ENCODE results near the gene RIPOR3. TPM values are rescaled to one million over a fixed set of nuclear protein-coding genes. Genes with fewer than 3 reads are reported as not detected.

The RIPOR3 gene
- polyA plus RNA-seq, 1 experiment: 11.5 TPM

GRCh38 chr20:50652702-50653294, 38.5 kb downstream of the RIPOR3 start:
- no peak overlapping the region for H3K4me3 ChIP-seq (ENCODE audit: low read depth, low read length)
- H3K27ac ChIP-seq (ENCODE audit: low read depth, low read length): peak overlapping the region; percentile 87
- H3K27me3 ChIP-seq (ENCODE audit: control insufficient read depth, insufficient read depth, low read length): no peaks in the 10 kb centered on the region
- peaks cover 3% of the 10 kb centered on the region for H3K9me3 ChIP-seq (ENCODE audit: control insufficient read depth, insufficient read depth, low read length)
- peak; percentile 73 for DNase-seq (ENCODE audit: low read depth, low spot score)
- POLR2A ChIA-PET: interaction anchor here (0.5 to 1.5 kb wide), 6 partner anchors 16 to 127 kb away, joined by 3 to 8 read pairs (median 4); partner anchors contain the start of gene RIPOR3
- no peak for TF ChIP-seq CTCF (IDR thresholded peaks at IDR 0.05; ENCODE audit: low read depth, low read length)
- CTCF ChIA-PET: interaction anchor here (0.6 to 1.3 kb wide), 3 partner anchors 17 to 137 kb away, joined by 3 to 4 read pairs (median 3); no protein-coding TSS in a partner anchor

GRCh38 chr20:50651676-50652075, 39.7 kb downstream of the RIPOR3 start:
- H3K4me3 ChIP-seq (ENCODE audit: low read depth, low read length): no peak overlapping the region
- H3K27me3 ChIP-seq (ENCODE audit: control insufficient read depth, insufficient read depth, low read length): no peaks in the 10 kb centered on the region
- H3K27ac ChIP-seq (ENCODE audit: low read depth, low read length): peak overlapping the region; percentile 87
- ChIA-PET CTCF (interaction anchor here (0.9 to 1.2 kb wide), 3 partner anchors 93 to 142 kb away, joined by 3 to 8 read pairs (median 4); no protein-coding TSS in a partner anchor), POLR2A (no interaction called here)
- no peak for DNase-seq (ENCODE audit: low read depth, low spot score)
- peaks cover 7% of the 10 kb centered on the region for H3K9me3 ChIP-seq (ENCODE audit: control insufficient read depth, insufficient read depth, low read length)
- TF ChIP-seq CTCF (IDR thresholded peaks at IDR 0.05; ENCODE audit: low read depth, low read length): no peak

- DNase-seq (ENCODE audit: low read depth, low spot score): no peak
- TF ChIP-seq CTCF (IDR thresholded peaks at IDR 0.05; ENCODE audit: low read depth, low read length): no peak
- peak overlapping the region; percentile 31 for H3K27ac ChIP-seq (ENCODE audit: low read depth, low read length)
- H3K27me3 ChIP-seq (ENCODE audit: control insufficient read depth, insufficient read depth, low read length): no peaks in the 10 kb centered on the region
- ChIA-PET POLR2A (no interaction called here), CTCF (interaction anchor here (1.5 kb wide), 1 partner anchor 14 kb away, joined by 7 read pairs; no protein-coding TSS in a partner anchor)
- peaks cover 10% of the 10 kb centered on the region for H3K9me3 ChIP-seq (ENCODE audit: control insufficient read depth, insufficient read depth, low read length)
- H3K4me3 ChIP-seq (ENCODE audit: low read depth, low read length): no peak overlapping the region
Observed at GRCh38 chr20:50649590-50649989, 41.8 kb downstream of the RIPOR3 start.

GRCh38 chr20:50648651-50649050, 42.7 kb downstream of the RIPOR3 start:
- ChIA-PET POLR2A (no interaction called here), CTCF (interaction anchor here (0.8 kb wide), 1 partner anchor 96 kb away, joined by 3 read pairs; no protein-coding TSS in a partner anchor)
- Histone ChIP-seq H3K4me3 (ENCODE audit: low read depth, low read length) (no peak overlapping the region), H3K9me3 (ENCODE audit: control insufficient read depth, insufficient read depth, low read length) (peaks cover 10% of the 10 kb centered on the region), H3K27ac (ENCODE audit: low read depth, low read length) (no peak overlapping the region), H3K27me3 (ENCODE audit: control insufficient read depth, insufficient read depth, low read length) (no peaks in the 10 kb centered on the region)
- no peak for DNase-seq (ENCODE audit: low read depth, low spot score)
- no peak for TF ChIP-seq CTCF (IDR thresholded peaks at IDR 0.05; ENCODE audit: low read depth, low read length)

- Histone ChIP-seq H3K4me3 (ENCODE audit: low read depth, low read length) (no peak overlapping the region), H3K27ac (ENCODE audit: low read depth, low read length) (peak overlapping the region; percentile 93), H3K27me3 (ENCODE audit: control insufficient read depth, insufficient read depth, low read length) (no peaks in the 10 kb centered on the region), H3K9me3 (ENCODE audit: control insufficient read depth, insufficient read depth, low read length) (peaks cover 10% of the 10 kb centered on the region)
- peak; percentile 61 for TF ChIP-seq CTCF (IDR thresholded peaks at IDR 0.05; ENCODE audit: low read depth, low read length)
- peak; percentile 78 for DNase-seq (ENCODE audit: low read depth, low spot score)
- POLR2A ChIA-PET: interaction anchor here (0.6 to 2.5 kb wide), 9 partner anchors 9 to 835 kb away, joined by 3 to 33 read pairs (median 4); no protein-coding TSS in a partner anchor
- CTCF ChIA-PET: interaction anchor here (0.9 to 3.0 kb wide), 4 partner anchors 10 to 103 kb away, joined by 3 to 23 read pairs (median 4); no protein-coding TSS in a partner anchor
Observed at GRCh38 chr20:50646483-50646996, 44.8 kb downstream of the RIPOR3 start.

Data from AG04450 (cell line).